ENCODE results near the gene CCDC192. TPM values are rescaled to one million over a fixed set of nuclear protein-coding genes. Genes with fewer than 3 reads are reported as not detected.
"Not testable (repeated sequence)": the region's sequence is repeated elsewhere in the genome, so short reads cannot be mapped to it uniquely, and the experiment has no call there.

Gene CCDC192
- total RNA-seq, 4 donors from 2014 or later: not detected

GRCh38 chr5:127785098-127785927 lies 82.1 kb downstream of the CCDC192 start:
- Histone ChIP-seq H3K27me3 (no peaks in the 10 kb centered on the region), H3K27ac (no peak overlapping the region)
- no peak for DNase-seq

GRCh38 chr5:127791439-127791838 lies 88.2 kb downstream of the CCDC192 start:
- 83 to 93% methylated on average over 1 of the region's 1 CpG for WGBS, 2 donors (ENCODE audit: low coverage in 1 of 2)
- Histone ChIP-seq H3K9me3 (peaks cover 12 to 15% of the 10 kb centered on the region in 2 donors), H3K4me3 (no peak overlapping the region), H3K27me3 (no peaks in the 10 kb centered on the region), H3K27ac (no peak overlapping the region), H3K36me3 (no peaks in the 10 kb centered on the region), H3K4me1 (no peaks in the 10 kb centered on the region)
- DNase-seq: no peak
- TF ChIP-seq POLR2A (IDR thresholded peaks at IDR 0.05) (no peak), EP300 (IDR thresholded peaks at IDR 0.05; ENCODE audit: low read depth) (no peak), POLR2AphosphoS5 (IDR thresholded peaks at IDR 0.05) (no peak)
- TF ChIP-seq, protein P1, sequence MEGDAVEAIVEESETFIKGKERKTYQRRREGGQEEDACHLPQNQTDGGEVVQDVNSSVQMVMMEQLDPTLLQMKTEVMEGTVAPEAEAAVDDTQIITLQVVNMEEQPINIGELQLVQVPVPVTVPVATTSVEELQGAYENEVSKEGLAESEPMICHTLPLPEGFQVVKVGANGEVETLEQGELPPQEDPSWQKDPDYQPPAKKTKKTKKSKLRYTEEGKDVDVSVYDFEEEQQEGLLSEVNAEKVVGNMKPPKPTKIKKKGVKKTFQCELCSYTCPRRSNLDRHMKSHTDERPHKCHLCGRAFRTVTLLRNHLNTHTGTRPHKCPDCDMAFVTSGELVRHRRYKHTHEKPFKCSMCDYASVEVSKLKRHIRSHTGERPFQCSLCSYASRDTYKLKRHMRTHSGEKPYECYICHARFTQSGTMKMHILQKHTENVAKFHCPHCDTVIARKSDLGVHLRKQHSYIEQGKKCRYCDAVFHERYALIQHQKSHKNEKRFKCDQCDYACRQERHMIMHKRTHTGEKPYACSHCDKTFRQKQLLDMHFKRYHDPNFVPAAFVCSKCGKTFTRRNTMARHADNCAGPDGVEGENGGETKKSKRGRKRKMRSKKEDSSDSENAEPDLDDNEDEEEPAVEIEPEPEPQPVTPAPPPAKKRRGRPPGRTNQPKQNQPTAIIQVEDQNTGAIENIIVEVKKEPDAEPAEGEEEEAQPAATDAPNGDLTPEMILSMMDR (IDR thresholded peaks at IDR 0.05): no peak
- intact Hi-C loops (cut with DNase I; ENCODE audit: low total_unique reads): no loop called here
- in situ Hi-C loops (cut with MboI; ENCODE audit: low pct_ligation_motif_present in 1 of 4, low pct_unique_long_range_greater_than_20kb in 1 of 4, low sequenced_read_pairs in 3 of 4): no loop called here

More at GRCh38 chr5:127785098-127785927, 82.1 kb downstream of the CCDC192 start:
- intact Hi-C loops (cut with DNase I; ENCODE audit: low total_unique reads): no loop called here
- in situ Hi-C loops (cut with MboI; ENCODE audit: low pct_ligation_motif_present in 1 of 4, low pct_unique_long_range_greater_than_20kb in 1 of 4, low sequenced_read_pairs in 3 of 4): no loop called here
- H3K4me3 ChIP-seq: no peak overlapping the region
- H3K4me1 ChIP-seq: no peaks in the 10 kb centered on the region
- no peaks in the 10 kb centered on the region for H3K36me3 ChIP-seq
- TF ChIP-seq EP300 (IDR thresholded peaks at IDR 0.05; ENCODE audit: low read depth) (no peak), POLR2A (IDR thresholded peaks at IDR 0.05) (no peak), POLR2AphosphoS5 (IDR thresholded peaks at IDR 0.05) (no peak)
- TF ChIP-seq, protein P1 (IDR thresholded peaks at IDR 0.05): no peak
- H3K9me3 ChIP-seq: peaks cover 0 to under 1% of the 10 kb centered on the region in 2 donors
- WGBS, 2 donors (ENCODE audit: low coverage in 1 of 2): 50 to 65% methylated on average over 2 to 6 of the region's 6 CpGs

GRCh38 chr5:127791908-127792307 lies 88.7 kb downstream of the CCDC192 start:
- DNase-seq; H3K27me3 ChIP-seq; H3K36me3 ChIP-seq; in situ Hi-C loops (cut with MboI; ENCODE audit: low pct_ligation_motif_present in 1 of 4, low pct_unique_long_range_greater_than_20kb in 1 of 4, low sequenced_read_pairs in 3 of 4); H3K27ac ChIP-seq; H3K4me3 ChIP-seq; intact Hi-C loops (cut with DNase I; ENCODE audit: low total_unique reads); H3K4me1 ChIP-seq: not testable (repeated sequence)
- H3K9me3 ChIP-seq: peaks cover 12 to 15% of the 10 kb centered on the region in 2 donors
- 84 to 100% methylated on average over 1 to 2 of the region's 2 CpGs for WGBS, 2 donors (ENCODE audit: low coverage in 1 of 2)

- TF ChIP-seq POLR2AphosphoS5 (IDR thresholded peaks at IDR 0.05) (no peak), POLR2A (IDR thresholded peaks at IDR 0.05) (no peak), EP300 (IDR thresholded peaks at IDR 0.05; ENCODE audit: low read depth) (no peak)
- TF ChIP-seq, protein P1 (IDR thresholded peaks at IDR 0.05): no peak
- no peaks in the 10 kb centered on the region for H3K4me1 ChIP-seq
- intact Hi-C loops (cut with DNase I; ENCODE audit: low total_unique reads) (no loop called here), in situ Hi-C loops (cut with MboI; ENCODE audit: low pct_ligation_motif_present in 1 of 4, low pct_unique_long_range_greater_than_20kb in 1 of 4, low sequenced_read_pairs in 3 of 4) (no loop called here)
- no peak overlapping the region for H3K27ac ChIP-seq
- peaks cover 12 to 15% of the 10 kb centered on the region in 2 donors for H3K9me3 ChIP-seq
- no peaks in the 10 kb centered on the region for H3K27me3 ChIP-seq
- no peak overlapping the region for H3K4me3 ChIP-seq
- DNase-seq: no peak
- H3K36me3 ChIP-seq: no peaks in the 10 kb centered on the region
Observed at GRCh38 chr5:127793052-127793451, 89.9 kb downstream of the CCDC192 start.

All from transverse colon (tissue), 4 donors.